ENCODE data around the gene KCND1. TPM values are rescaled to one million over a fixed set of nuclear protein-coding genes. Genes with fewer than 3 reads are reported as not detected.

Gene KCND1
- total RNA-seq, 1 donor from 2014 or later: 5.2 TPM

GRCh38 chrX:48957477-48957826 lies 14.2 kb downstream of the KCND1 start, which contains the start of gene OTUD5:
Gene OTUD5 (minus strand): TSS chrX:48957607. CDS start chrX:48957570, 37 bp downstream.
- no peak for TF ChIP-seq CTCF (IDR thresholded peaks at IDR 0.05; ENCODE audit: insufficient read depth, low read depth, low read length)
- TF ChIP-seq EZH2 (IDR thresholded peaks at IDR 0.05; ENCODE audit: insufficient read depth, low read length): no peak

GRCh38 chrX:48956728-48957414 lies 14.8 kb downstream of the KCND1 start:
- Histone ChIP-seq H3K4me2 (ENCODE audit: low read length) (peak overlapping the region; percentile 89), H3K9ac (ENCODE audit: low read length) (peak overlapping the region; percentile 99), H3K27me3 (ENCODE audit: insufficient read depth, low read length) (no peaks in the 10 kb centered on the region), H3K36me3 (ENCODE audit: insufficient read depth, low read length) (peaks cover 5% of the 10 kb centered on the region), H3K4me1 (ENCODE audit: insufficient read depth, low read length) (peaks cover 11% of the 10 kb centered on the region), H4K20me1 (ENCODE audit: insufficient read depth, low read length) (peaks cover 44% of the 10 kb centered on the region), H3K27ac (ENCODE audit: low read depth, low read length) (peak overlapping the region; percentile 100), H3K79me2 (ENCODE audit: insufficient read depth, low read length) (peaks cover 53% of the 10 kb centered on the region), H3K9me3 (ENCODE audit: insufficient read depth, low read depth, low read length) (no peaks in the 10 kb centered on the region), H2AFZ (ENCODE audit: low read depth, low read length) (no peak overlapping the region), H3K4me3 (ENCODE audit: insufficient read depth, low read depth, low read length) (peak overlapping the region; percentile 83)
- no peak for FAIRE-seq
- peaks cover 12% of the 10 kb centered on the region for H3K4me1 Mint-ChIP-seq (ENCODE audit: low read depth, unreplicated experiment)
- H3K4me3 Mint-ChIP-seq (ENCODE audit: unreplicated experiment): peak overlapping the region; percentile 90
- H3K27ac Mint-ChIP-seq (ENCODE audit: unreplicated experiment): peak overlapping the region; percentile 87
- TF ChIP-seq CTCF (IDR thresholded peaks at IDR 0.05; ENCODE audit: insufficient read depth, low read depth, low read length): no peak
- TF ChIP-seq EZH2 (IDR thresholded peaks at IDR 0.05; ENCODE audit: insufficient read depth, low read length): no peak
- H3K9me3 Mint-ChIP-seq (ENCODE audit: unreplicated experiment): no peaks in the 10 kb centered on the region
- H3K27me3 Mint-ChIP-seq (ENCODE audit: low read depth, unreplicated experiment): no peaks in the 10 kb centered on the region
- H3K36me3 Mint-ChIP-seq (ENCODE audit: low read depth, unreplicated experiment): peaks cover 2% of the 10 kb centered on the region
- no peak for DNase-seq (ENCODE audit: low read depth)

More at GRCh38 chrX:48957477-48957826, 14.2 kb downstream of the KCND1 start, which contains the start of gene OTUD5:
- Mint-ChIP-seq H3K4me1 (ENCODE audit: low read depth, unreplicated experiment) (peaks cover 7% of the 10 kb centered on the region), H3K36me3 (ENCODE audit: low read depth, unreplicated experiment) (peaks cover 2% of the 10 kb centered on the region), H3K27ac (ENCODE audit: unreplicated experiment) (peak within 1 kb of the TSS; percentile 100), H3K4me3 (ENCODE audit: unreplicated experiment) (peak within 1 kb of the TSS; percentile 96), H3K9me3 (ENCODE audit: unreplicated experiment) (no peaks in the 10 kb centered on the region), H3K27me3 (ENCODE audit: low read depth, unreplicated experiment) (no peaks in the 10 kb centered on the region)
- Histone ChIP-seq H2AFZ (ENCODE audit: low read depth, low read length) (peak within 1 kb of the TSS; percentile 83), H3K9ac (ENCODE audit: low read length) (peak within 1 kb of the TSS; percentile 99), H3K79me2 (ENCODE audit: insufficient read depth, low read length) (peaks cover 48% of the 10 kb centered on the region), H3K9me3 (ENCODE audit: insufficient read depth, low read depth, low read length) (no peaks in the 10 kb centered on the region), H3K4me3 (ENCODE audit: insufficient read depth, low read depth, low read length) (peak within 1 kb of the TSS; percentile 87), H3K27me3 (ENCODE audit: insufficient read depth, low read length) (no peaks in the 10 kb centered on the region), H3K27ac (ENCODE audit: low read depth, low read length) (peak within 1 kb of the TSS; percentile 100), H4K20me1 (ENCODE audit: insufficient read depth, low read length) (peaks cover 39% of the 10 kb centered on the region), H3K36me3 (ENCODE audit: insufficient read depth, low read length) (peaks cover 5% of the 10 kb centered on the region), H3K4me2 (ENCODE audit: low read length) (peak within 1 kb of the TSS; percentile 89), H3K4me1 (ENCODE audit: insufficient read depth, low read length) (peaks cover 11% of the 10 kb centered on the region)
- DNase-seq (ENCODE audit: low read depth): no peak
- no peak for FAIRE-seq

- no peak overlapping the region for H3K4me3 Mint-ChIP-seq (ENCODE audit: unreplicated experiment)
- Histone ChIP-seq H3K4me3 (ENCODE audit: insufficient read depth, low read depth, low read length) (no peak overlapping the region), H4K20me1 (ENCODE audit: insufficient read depth, low read length) (peaks cover 54% of the 10 kb centered on the region), H3K4me1 (ENCODE audit: insufficient read depth, low read length) (no peaks in the 10 kb centered on the region), H3K27ac (ENCODE audit: low read depth, low read length) (no peak overlapping the region), H2AFZ (ENCODE audit: low read depth, low read length) (no peak overlapping the region), H3K9ac (ENCODE audit: low read length) (no peak overlapping the region), H3K79me2 (ENCODE audit: insufficient read depth, low read length) (peaks cover 71% of the 10 kb centered on the region), H3K9me3 (ENCODE audit: insufficient read depth, low read depth, low read length) (no peaks in the 10 kb centered on the region), H3K27me3 (ENCODE audit: insufficient read depth, low read length) (no peaks in the 10 kb centered on the region), H3K4me2 (ENCODE audit: low read length) (no peak overlapping the region), H3K36me3 (ENCODE audit: insufficient read depth, low read length) (no peaks in the 10 kb centered on the region)
- DNase-seq (ENCODE audit: low read depth) (no peak), FAIRE-seq (no peak)
- H3K9me3 Mint-ChIP-seq (ENCODE audit: unreplicated experiment): no peaks in the 10 kb centered on the region
- TF ChIP-seq CTCF (IDR thresholded peaks at IDR 0.05; ENCODE audit: insufficient read depth, low read depth, low read length) (no peak), EZH2 (IDR thresholded peaks at IDR 0.05; ENCODE audit: insufficient read depth, low read length) (no peak)
- peaks cover 6% of the 10 kb centered on the region for H3K4me1 Mint-ChIP-seq (ENCODE audit: low read depth, unreplicated experiment)
- H3K36me3 Mint-ChIP-seq (ENCODE audit: low read depth, unreplicated experiment): peaks cover 4% of the 10 kb centered on the region
- no peaks in the 10 kb centered on the region for H3K27me3 Mint-ChIP-seq (ENCODE audit: low read depth, unreplicated experiment)
- no peak overlapping the region for H3K27ac Mint-ChIP-seq (ENCODE audit: unreplicated experiment)
These were observed 23.1 kb downstream of the KCND1 start for GRCh38 chrX:48948589-48948988.
